Measurements from ENCODE around the gene SH3BP2. TPM values are rescaled to one million over a fixed set of nuclear protein-coding genes. Genes with fewer than 3 reads are reported as not detected.

The SH3BP2 gene
- total RNA-seq, 1 donor from 2014 or later, result 70.8 TPM

DNA sequence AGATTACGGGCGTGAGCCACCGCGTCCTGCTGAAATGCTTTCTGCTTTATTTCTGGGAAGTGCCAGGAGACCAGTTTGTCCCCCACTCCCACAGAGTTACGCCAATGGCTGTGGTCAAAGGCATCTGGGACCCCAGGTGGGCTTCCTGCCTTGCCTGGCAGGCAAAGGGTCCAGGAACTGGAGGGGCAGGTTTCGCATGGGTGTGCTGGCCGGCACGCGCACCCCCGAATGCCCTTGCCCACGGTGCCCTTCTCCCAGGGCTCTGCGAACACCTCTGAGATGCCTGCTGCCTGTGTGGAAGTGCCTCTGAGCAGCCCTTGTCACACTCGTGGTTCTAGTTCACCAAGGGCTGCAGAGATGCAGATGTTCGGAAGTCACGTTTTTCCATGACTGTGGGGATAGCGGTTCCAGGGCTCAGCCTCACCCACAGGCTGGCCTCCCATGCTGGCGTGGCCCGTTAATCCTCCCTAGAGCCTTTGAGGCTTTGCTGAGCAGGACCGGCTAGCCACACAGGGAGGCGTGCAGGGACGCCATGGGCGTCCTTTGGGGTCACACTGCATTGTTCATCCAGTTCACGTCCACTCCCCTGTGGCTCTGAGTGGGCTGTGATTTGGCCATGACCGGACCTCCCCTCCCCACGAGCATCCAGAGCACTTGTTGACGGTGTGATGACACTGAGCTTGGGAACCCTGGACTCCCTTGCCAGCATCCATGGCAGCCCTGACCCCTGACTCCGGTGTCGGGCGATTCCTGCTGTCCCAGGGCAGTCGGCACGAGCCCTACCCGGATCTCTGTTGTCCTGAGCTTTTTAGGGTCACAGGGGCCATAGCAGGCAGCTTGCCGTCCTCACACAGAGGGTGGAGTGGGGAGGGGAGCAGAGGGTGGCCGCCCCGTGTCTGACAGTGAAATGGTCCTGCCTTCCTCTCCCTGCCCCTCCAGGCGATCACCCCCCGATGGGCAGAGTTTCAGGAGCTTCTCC is 38.0 kb downstream of the SH3BP2 start:
- H3K9me3 Mint-ChIP-seq (ENCODE audit: low read depth), result no peaks in the 10 kb centered on the region
- H3K4me1 Mint-ChIP-seq (ENCODE audit: low read depth), result no peaks in the 10 kb centered on the region
- DNase-seq (ENCODE audit: low spot score, unreplicated experiment), result no peak
- H3K27me3 Mint-ChIP-seq, result no peaks in the 10 kb centered on the region
- no peak overlapping the region for H3K27ac Mint-ChIP-seq
- peaks cover 2% of the 10 kb centered on the region for H3K36me3 Mint-ChIP-seq (ENCODE audit: insufficient read depth)
- no peak overlapping the region for H3K4me3 Mint-ChIP-seq (ENCODE audit: low read depth)
- TF ChIP-seq, protein P1, sequence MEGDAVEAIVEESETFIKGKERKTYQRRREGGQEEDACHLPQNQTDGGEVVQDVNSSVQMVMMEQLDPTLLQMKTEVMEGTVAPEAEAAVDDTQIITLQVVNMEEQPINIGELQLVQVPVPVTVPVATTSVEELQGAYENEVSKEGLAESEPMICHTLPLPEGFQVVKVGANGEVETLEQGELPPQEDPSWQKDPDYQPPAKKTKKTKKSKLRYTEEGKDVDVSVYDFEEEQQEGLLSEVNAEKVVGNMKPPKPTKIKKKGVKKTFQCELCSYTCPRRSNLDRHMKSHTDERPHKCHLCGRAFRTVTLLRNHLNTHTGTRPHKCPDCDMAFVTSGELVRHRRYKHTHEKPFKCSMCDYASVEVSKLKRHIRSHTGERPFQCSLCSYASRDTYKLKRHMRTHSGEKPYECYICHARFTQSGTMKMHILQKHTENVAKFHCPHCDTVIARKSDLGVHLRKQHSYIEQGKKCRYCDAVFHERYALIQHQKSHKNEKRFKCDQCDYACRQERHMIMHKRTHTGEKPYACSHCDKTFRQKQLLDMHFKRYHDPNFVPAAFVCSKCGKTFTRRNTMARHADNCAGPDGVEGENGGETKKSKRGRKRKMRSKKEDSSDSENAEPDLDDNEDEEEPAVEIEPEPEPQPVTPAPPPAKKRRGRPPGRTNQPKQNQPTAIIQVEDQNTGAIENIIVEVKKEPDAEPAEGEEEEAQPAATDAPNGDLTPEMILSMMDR (IDR thresholded peaks at IDR 0.05; ENCODE audit: unreplicated experiment), result no peak

DNA sequence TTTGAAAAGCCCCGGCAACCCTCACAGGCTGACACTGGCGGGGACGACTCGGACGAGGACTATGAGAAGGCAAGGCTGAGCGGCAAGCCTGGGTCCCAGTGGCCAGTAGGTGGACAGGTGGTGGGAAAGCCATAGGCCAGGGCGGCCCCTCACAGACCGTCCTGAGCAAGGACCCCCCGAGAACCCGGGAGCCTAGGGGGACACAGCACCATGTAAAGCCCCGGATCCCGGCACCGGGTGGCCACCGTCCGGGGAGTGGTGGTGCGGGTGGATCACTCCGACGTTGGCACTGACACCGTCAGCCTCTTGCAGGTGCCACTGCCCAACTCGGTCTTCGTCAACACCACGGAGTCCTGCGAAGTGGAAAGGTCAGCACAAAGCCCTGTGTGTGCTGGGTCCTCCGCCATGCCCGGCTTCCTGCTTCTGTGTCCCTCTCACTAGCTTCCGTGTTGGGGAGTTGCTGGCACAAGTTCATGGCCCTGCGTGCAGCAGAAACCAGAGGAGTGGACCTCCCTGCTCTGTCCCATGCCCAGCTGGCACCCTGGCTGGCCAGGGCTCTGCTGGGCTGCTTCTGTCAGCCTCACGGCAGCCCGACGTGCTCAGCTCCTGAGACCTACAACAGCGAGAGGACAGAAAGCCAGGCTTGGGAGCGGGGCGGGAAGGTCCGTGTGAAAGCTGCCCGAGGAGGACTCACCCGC is 38.9 kb downstream of the SH3BP2 start:
- TF ChIP-seq, protein P1 (IDR thresholded peaks at IDR 0.05; ENCODE audit: unreplicated experiment), result no peak
- Mint-ChIP-seq H3K4me1 (ENCODE audit: low read depth) (no peaks in the 10 kb centered on the region), H3K27ac (no peak overlapping the region), H3K9me3 (ENCODE audit: low read depth) (no peaks in the 10 kb centered on the region), H3K4me3 (ENCODE audit: low read depth) (no peak overlapping the region), H3K36me3 (ENCODE audit: insufficient read depth) (peaks cover 2% of the 10 kb centered on the region), H3K27me3 (no peaks in the 10 kb centered on the region)
- DNase-seq (ENCODE audit: low spot score, unreplicated experiment), result no peak

DNA sequence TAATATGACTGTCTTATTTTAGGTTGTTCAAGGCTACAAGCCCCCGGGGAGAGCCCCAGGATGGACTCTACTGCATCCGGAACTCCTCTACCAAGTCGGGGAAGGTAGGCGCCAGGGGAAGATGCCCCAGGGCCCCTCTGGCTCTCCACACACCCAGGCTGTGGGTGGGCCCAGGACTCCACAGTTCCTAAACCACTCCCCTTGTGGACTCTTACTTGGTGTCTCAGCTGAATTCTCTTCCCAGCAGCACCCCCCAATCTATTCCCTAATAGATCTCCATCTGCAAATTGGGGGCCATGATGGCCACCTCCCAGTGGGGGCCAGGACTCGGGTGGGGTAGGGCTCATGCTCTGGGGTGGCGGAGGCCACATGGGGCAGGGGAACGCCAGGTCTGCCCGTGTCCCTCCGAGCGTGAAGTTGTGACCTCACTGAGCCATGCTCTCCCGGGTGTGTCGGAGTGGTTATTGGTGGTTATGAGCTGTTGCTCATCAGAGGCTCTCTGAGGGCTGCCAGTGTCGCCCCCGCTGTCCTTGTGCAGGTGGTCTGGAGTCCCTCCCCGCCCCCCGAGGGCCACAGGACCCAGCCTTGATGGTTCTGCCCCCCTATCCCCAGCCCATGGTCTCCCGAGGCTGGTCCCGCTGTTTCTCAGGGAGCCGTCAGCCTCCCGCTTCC is 39.6 kb downstream of the SH3BP2 start:
- Mint-ChIP-seq H3K4me1 (ENCODE audit: low read depth) (no peaks in the 10 kb centered on the region), H3K4me3 (ENCODE audit: low read depth) (no peak overlapping the region), H3K36me3 (ENCODE audit: insufficient read depth) (peaks cover 2% of the 10 kb centered on the region), H3K9me3 (ENCODE audit: low read depth) (no peaks in the 10 kb centered on the region), H3K27ac (no peak overlapping the region), H3K27me3 (no peaks in the 10 kb centered on the region)
- no peak for DNase-seq (ENCODE audit: low spot score, unreplicated experiment)
- TF ChIP-seq, protein P1 (IDR thresholded peaks at IDR 0.05; ENCODE audit: unreplicated experiment), result no peak

DNA sequence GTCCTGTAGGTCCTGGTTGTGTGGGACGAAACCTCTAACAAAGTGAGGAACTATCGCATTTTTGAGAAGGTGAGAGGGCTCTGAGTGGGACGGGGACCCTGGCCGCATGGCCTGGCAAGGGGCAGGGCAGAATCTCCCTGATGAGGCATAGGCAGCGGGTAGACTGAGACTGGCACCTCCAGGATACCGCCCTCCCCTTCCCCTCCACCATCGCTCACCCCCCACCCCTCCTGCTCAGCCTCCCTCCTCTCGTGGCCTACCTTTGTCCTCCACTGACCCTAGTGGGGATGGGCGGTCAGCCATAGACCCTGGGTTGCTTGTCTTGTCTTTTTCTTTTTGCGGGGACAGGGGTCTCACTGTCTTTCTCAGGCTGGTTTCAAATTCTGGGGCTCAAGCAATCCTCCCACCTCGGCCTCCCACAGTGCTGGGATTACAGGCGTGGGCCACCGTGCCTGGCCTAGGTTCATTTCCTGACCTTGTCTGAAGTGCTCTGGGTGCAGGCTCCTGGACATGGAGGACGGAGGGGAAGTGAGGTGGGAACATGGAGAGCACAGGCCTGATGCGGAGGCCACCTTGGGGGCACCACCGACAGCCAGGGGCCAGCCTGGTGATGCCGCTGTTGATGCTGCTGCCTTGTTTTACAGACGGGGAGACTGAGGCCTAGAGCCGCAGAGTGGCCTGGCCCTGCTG is 40.2 kb downstream of the SH3BP2 start:
- no peaks in the 10 kb centered on the region for H3K9me3 Mint-ChIP-seq (ENCODE audit: low read depth)
- H3K27me3 Mint-ChIP-seq, result no peaks in the 10 kb centered on the region
- H3K4me3 Mint-ChIP-seq (ENCODE audit: low read depth), result no peak overlapping the region
- TF ChIP-seq, protein P1 (IDR thresholded peaks at IDR 0.05; ENCODE audit: unreplicated experiment), result no peak
- H3K4me1 Mint-ChIP-seq (ENCODE audit: low read depth), result no peaks in the 10 kb centered on the region
- peaks cover 2% of the 10 kb centered on the region for H3K36me3 Mint-ChIP-seq (ENCODE audit: insufficient read depth)
- no peak for DNase-seq (ENCODE audit: low spot score, unreplicated experiment)
- no peak overlapping the region for H3K27ac Mint-ChIP-seq

DNA sequence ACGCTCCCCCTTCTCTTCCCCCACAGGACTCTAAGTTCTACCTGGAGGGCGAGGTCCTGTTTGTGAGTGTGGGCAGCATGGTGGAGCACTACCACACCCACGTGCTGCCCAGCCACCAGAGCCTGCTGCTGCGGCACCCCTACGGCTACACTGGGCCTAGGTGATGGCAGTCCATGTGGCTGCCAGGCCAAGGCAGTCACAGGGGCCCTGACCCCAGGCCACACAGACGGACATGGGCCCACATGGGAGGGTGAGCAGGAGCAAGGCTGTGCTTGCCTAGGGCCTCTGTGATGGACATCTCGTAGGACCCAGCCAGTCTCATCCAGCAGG is 40.8 kb downstream of the SH3BP2 start:
- Mint-ChIP-seq H3K27me3 (no peaks in the 10 kb centered on the region), H3K27ac (no peak overlapping the region), H3K4me1 (ENCODE audit: low read depth) (no peaks in the 10 kb centered on the region), H3K36me3 (ENCODE audit: insufficient read depth) (peaks cover 2% of the 10 kb centered on the region), H3K9me3 (ENCODE audit: low read depth) (no peaks in the 10 kb centered on the region), H3K4me3 (ENCODE audit: low read depth) (no peak overlapping the region)
- TF ChIP-seq, protein P1 (IDR thresholded peaks at IDR 0.05; ENCODE audit: unreplicated experiment), result no peak
- no peak for DNase-seq (ENCODE audit: low spot score, unreplicated experiment)

Measured in progenitor cell of endocrine pancreas (in vitro differentiated cells).